Type B pancreatic cell (in vitro differentiated cells): Measurements from ENCODE around the gene KISS1R. TPM values are rescaled to one million over a fixed set of nuclear protein-coding genes. Genes with fewer than 3 reads are reported as not detected.

Experiments
- DNase-seq: peaks from one replicate; pipeline ENCODE4 v3.0.0; 2021; ENCODE audit warnings: mixed read lengths; ENCODE audit not compliant: unreplicated experiment; ENCODE audit errors: extremely low spot score
- H3K27ac Mint-ChIP-seq: 2 replicates; pipeline ENCODE4 v1.8.0; 2021; ENCODE audit warnings: mild to moderate bottlenecking, mixed read lengths
- H3K27me3 Mint-ChIP-seq: 2 replicates; pipeline ENCODE4 v1.8.0; 2021; ENCODE audit warnings: mixed read lengths
- H3K36me3 Mint-ChIP-seq: 2 replicates; pipeline ENCODE4 v1.8.0; 2021; ENCODE audit warnings: mixed read lengths
- H3K4me1 Mint-ChIP-seq: one replicate; pipeline ENCODE4 v1.8.0; 2021; ENCODE audit warnings: mixed read lengths; ENCODE audit not compliant: unreplicated experiment
- H3K4me3 Mint-ChIP-seq: 2 replicates; pipeline ENCODE4 v1.8.0; 2021; ENCODE audit warnings: mild to moderate bottlenecking, mixed read lengths
- H3K9me3 Mint-ChIP-seq: 2 replicates; pipeline ENCODE4 v1.8.0; 2021; ENCODE audit warnings: mixed read lengths
- CTCF ChIP-seq: fragments of 200-600 bp; sonication (generic); conservative IDR thresholded peaks from 2 replicates; pipeline ENCODE4 v1.5.0; 2021; ENCODE audit warnings: antibody characterized with exemption, mild to moderate bottlenecking
- total RNA-seq: library from RNA; stranded (reverse); gene quantifications from 2 replicates; pipeline ENCODE4 v1.2.1, GENCODE V29; 2021; ENCODE audit warnings: low replicate concordance

KISS1R gene
- total RNA-seq, 1 donor from 2014 or later, result 1.2 TPM

- peaks cover 12% of the 10 kb centered on the region for H3K36me3 Mint-ChIP-seq
- no peaks in the 10 kb centered on the region for H3K9me3 Mint-ChIP-seq
- H3K27me3 Mint-ChIP-seq, result no peaks in the 10 kb centered on the region
- no peak overlapping the region for H3K4me3 Mint-ChIP-seq
- TF ChIP-seq CTCF, result no peak
- peaks cover 8% of the 10 kb centered on the region for H3K4me1 Mint-ChIP-seq
- no peak for DNase-seq
- peak overlapping the region; percentile 83 for H3K27ac Mint-ChIP-seq
Measured at GRCh38 chr19:870963-871401, 46.2 kb upstream of the KISS1R start.

DNA sequence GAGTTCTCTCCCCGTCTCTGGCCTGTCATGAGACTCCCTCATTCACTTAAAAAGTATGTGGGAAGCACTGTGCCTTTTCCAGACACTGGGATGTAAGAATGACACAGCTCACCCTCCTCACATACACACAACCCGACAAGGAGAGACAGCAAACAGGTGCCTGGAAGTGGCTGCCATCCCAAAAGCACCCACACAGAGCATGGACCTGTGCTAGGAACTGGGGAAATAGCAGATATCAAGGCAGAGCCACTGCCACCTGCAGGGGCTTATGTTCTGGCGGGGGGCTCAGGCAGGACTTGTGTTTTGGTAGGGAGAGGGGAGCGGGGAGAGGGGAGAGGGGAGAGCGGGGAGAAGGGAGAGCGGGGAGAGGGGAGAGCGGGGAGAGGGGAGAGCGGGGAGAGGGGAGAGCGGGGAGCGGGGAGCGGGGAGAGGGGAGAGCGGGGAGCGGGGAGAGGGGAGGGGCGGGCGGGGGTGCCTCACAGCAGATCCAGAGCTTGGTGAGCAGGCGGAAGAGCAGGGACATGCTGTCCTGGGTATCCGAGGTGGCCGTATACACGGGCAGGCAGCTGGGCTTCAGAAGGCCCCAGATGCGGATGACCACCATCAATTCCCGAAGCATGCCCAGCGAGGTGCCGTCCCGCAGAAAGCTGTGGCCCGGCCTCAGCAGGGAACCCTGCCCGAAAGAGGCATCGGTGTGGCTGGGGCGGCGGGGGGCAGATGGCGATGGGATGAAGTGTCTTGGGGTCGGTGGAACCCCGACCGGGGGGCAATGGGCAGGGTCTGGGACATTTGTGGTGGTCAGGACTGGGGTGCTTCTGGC is 45.5 kb upstream of the KISS1R start:
- Mint-ChIP-seq H3K27ac (peak overlapping the region; percentile 83), H3K4me3 (peak overlapping the region; percentile 75), H3K27me3 (no peaks in the 10 kb centered on the region), H3K36me3 (peaks cover 12% of the 10 kb centered on the region), H3K9me3 (no peaks in the 10 kb centered on the region), H3K4me1 (peaks cover 8% of the 10 kb centered on the region)
- DNase-seq, result no peak
- TF ChIP-seq CTCF, result no peak

DNA sequence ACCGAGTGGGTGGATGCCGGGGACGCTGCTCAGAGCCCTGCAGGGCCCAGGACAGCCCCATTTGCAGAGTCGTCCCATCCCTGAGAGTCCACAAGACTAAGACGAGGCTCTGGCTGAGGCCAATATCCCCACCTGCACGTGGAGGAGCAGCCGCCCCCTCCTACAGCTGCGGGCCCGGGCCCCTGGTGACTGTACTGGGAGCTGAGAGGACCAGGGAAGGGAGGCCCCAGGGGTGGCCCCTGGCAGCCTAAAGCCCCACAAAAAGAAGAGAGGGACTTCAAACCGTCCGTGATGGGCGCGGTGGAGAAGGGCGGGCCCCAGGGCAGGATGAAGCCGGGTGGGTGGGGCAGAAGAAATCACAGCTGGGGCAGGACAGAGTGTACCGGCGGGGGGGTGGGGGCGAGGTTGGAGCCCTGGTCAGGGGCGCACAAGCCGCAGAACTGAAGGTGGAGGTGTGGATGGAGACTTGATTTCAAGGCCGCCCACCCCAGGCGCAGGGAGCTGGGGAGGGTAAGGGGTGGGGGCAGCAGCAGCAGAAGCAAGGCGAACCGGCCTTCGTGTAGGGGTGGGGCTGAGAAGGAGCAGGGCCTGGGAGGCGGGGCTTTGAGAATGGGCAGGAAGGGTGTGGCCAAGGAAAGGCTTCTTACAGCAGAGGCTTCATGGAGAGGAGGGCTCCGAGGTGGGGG is 44.7 kb upstream of the KISS1R start:
- no peaks in the 10 kb centered on the region for H3K9me3 Mint-ChIP-seq
- peaks cover 6% of the 10 kb centered on the region for H3K4me1 Mint-ChIP-seq
- H3K36me3 Mint-ChIP-seq, result peaks cover 10% of the 10 kb centered on the region
- H3K27ac Mint-ChIP-seq, result peak overlapping the region; percentile 84
- no peaks in the 10 kb centered on the region for H3K27me3 Mint-ChIP-seq
- no peak for TF ChIP-seq CTCF
- peak overlapping the region; percentile 51 for H3K4me3 Mint-ChIP-seq
- DNase-seq, result no peak

DNA sequence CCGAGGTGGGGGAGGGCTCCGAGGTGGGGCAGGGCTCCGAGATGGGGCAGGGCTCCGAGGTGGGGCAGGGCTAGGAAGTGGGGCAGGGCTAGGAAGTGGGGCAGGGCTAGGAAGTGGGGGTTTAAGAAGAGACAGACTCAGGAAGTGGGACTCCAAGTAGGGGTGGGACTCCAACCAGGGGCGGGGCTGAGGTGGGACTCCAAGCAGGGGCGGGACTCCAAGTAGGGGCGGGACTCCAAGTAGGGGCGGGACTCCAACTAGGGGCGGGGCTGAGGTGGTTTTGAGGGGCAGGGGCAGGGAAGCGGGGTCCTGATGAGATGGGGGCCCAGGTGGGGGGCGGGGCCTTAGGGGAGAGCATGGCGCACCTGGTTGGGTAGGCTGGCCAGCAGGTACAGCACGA is 44.0 kb upstream of the KISS1R start:
- no peak for TF ChIP-seq CTCF
- Mint-ChIP-seq H3K27me3 (no peaks in the 10 kb centered on the region), H3K4me3 (no peak overlapping the region), H3K27ac (no peak overlapping the region), H3K36me3 (peaks cover 7% of the 10 kb centered on the region), H3K9me3 (no peaks in the 10 kb centered on the region), H3K4me1 (peaks cover 3% of the 10 kb centered on the region)
- no peak for DNase-seq

GRCh38 chr19:873561-874041 is 43.5 kb upstream of the KISS1R start:
- DNase-seq, result no peak
- H3K9me3 Mint-ChIP-seq, result no peaks in the 10 kb centered on the region
- H3K4me1 Mint-ChIP-seq, result peaks cover 3% of the 10 kb centered on the region
- H3K27me3 Mint-ChIP-seq, result no peaks in the 10 kb centered on the region
- no peak for TF ChIP-seq CTCF
- H3K36me3 Mint-ChIP-seq, result peaks cover 7% of the 10 kb centered on the region
- H3K4me3 Mint-ChIP-seq, result no peak overlapping the region
- H3K27ac Mint-ChIP-seq, result no peak overlapping the region
